Endometrial microvascular endothelial cells (primary cell): ENCODE results near the gene ITGB1BP2. TPM values are rescaled to one million over a fixed set of nuclear protein-coding genes. Genes with fewer than 3 reads are reported as not detected.
"Not testable (repeated sequence)": the region's sequence is repeated elsewhere in the genome, so short reads cannot be mapped to it uniquely, and the experiment has no call there.

Experiments used
- in situ Hi-C: cut with HindIII; loops from 2 replicates; pipeline ENCODE4 v1.10.0; 2017; ENCODE audit warnings: low sequenced_read_pairs, low pct_unique_long_range_greater_than_20kb; ENCODE audit errors: inconsistent ontology term
- total RNA-seq: library from RNA; depleted of rRNA; stranded (reverse); fragments of >200 nt; gene quantifications from one replicate; pipeline ENCODE4 v1.2.3, GENCODE V29; 2015; ENCODE audit errors: inconsistent ontology term

Gene ITGB1BP2
- total RNA-seq, 1 donor from 2014 or later = not detected

DNA sequence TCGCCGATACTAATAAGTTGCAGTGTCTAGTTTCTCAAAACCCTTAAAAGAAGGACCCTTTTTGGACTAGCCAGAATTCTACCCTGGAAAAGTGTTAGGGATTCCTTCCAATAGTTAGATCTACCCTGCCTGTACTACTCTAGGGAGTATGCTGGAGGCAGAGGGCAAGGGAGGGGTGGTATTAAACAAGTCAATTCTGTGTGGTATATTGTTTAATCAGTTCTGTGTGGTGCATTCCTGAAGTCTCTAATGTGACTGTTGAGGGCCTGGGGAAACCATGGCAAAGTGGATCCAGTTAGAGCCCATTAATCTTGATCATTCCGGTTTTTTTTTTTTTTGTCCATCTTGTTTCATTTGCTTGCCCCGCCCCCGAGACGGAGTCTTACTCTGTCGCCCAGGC is 1.5 kb upstream of the ITGB1BP2 start:
- in situ Hi-C loops = not testable (repeated sequence)

DNA sequence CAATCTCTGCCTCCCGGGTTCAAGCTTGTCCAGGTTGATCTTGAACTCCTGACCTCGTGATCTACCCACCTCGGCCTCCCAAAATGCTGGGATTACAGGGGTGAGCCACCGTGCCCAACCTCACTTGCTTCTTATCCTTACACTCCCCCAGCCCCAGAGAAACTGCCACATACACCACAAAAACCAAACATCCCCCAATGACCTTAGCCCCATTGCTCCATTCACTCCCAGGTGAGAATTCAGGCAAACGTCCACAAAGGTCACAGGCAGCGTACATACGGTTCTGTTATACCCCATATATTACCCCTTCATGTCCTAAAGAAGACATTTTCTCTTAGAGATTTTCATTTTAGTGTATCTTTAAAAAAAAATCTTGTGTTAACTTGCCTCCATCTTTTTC is 1.1 kb upstream of the ITGB1BP2 start:
- in situ Hi-C loops = not testable (repeated sequence)

- in situ Hi-C loops = no loop called here
These were observed 1.1 kb downstream of the ITGB1BP2 start for GRCh38 chrX:71302461-71303213.

DNA sequence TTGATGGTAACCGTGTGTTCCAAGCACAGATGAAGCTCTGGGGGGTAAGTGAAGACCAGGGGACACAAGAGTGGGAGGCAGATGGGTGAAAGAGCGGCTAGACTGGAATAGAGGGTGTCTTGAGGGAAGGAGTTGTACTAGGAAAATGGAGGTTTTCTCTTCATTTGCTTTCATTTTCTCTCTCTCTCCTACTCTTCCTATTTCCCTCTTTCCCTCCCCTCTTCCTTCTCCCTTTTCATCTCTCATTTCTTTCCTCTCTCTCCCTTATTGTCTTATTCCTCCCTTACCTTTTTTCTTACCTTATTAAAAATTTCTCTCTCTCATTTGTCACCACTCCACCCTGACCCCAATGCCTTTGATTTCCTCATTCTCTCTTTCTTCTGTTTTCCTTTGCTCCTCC is 3.0 kb downstream of the ITGB1BP2 start:
- in situ Hi-C loops = no loop called here

GRCh38 chrX:71315917-71316316 is 14.4 kb downstream of the ITGB1BP2 start:
- in situ Hi-C loops = no loop called here

GRCh38 chrX:71316959-71317358 is 15.4 kb downstream of the ITGB1BP2 start:
- in situ Hi-C loops = not testable (repeated sequence)

- in situ Hi-C loops = no loop called here
These were observed 18.6 kb downstream of the ITGB1BP2 start for GRCh38 chrX:71320126-71320525.

GRCh38 chrX:71321731-71322130 is 20.2 kb downstream of the ITGB1BP2 start:
- in situ Hi-C loops = no loop called here

DNA sequence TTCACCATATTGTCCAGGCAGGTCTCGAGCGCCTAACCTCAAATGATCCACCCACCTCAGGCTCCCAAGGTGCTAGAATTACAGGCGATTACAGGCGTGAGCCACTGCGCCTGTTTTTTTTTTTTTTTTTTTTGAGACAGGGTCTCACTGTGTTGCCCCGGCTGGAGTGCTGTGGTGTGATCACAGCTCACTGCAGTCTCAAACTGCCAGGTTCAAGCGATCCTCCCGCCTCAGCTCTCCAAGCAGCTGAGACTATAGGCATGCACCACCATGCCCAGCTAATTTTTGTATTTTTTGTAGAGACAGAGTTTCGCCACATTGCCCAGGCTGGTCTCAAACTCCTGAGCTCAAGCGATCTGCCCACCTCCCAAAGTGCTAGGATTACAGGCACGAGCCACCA is 22.9 kb downstream of the ITGB1BP2 start:
- in situ Hi-C loops = not testable (repeated sequence)

DNA sequence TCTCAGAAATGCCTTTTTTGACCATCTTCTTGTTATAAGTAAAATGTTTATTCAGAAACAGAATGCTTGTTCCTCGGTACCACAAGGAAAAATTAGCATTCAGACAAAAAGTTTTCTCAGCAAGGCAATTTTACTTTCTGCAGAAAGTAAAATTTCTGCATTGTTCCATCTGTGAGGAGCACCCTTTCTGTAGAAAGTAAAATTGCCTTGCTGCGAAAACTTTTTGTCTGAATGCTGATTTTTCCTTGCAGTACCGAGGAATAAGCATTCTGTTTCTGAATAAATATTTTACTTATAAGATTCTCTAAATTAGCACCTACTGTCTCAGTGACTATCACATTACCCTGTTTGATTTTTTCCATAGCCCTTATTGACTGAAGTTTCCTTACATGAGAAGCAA is 24.8 kb downstream of the ITGB1BP2 start:
- in situ Hi-C loops = no loop called here

DNA sequence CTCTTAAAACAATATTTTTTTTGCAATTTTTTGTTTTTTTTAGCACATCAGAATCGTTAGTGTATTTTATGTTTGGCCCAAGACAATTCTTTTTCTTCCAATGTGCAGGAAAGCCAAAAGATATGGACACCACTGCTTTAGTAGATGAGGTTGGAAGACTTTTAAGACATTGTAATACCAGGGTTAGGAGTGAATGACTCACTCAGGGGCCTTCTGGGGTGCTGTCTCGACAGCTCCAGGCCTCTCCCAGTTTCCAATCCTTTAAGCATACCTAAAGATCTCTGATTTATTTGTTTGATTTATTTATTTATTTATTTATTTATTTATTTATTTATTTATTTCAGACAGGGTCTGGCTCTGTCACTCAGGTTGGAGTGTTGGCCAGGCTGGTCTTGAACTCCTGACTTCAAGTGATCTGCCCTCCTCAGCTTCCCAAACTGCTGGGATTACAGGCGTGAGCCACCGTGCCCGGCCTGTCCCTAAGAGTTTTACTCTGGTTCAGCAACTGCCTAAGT is 47.7 kb downstream of the ITGB1BP2 start:
- in situ Hi-C loops = not testable (repeated sequence)

GRCh38 chrX:71349867-71350266 is 48.3 kb downstream of the ITGB1BP2 start:
- in situ Hi-C loops = not testable (repeated sequence)

GRCh38 chrX:71352439-71352838 is 50.9 kb downstream of the ITGB1BP2 start:
- in situ Hi-C loops = not testable (repeated sequence)

Other genes with a start within 250 kb of the ITGB1BP2 start
- 79.9 TPM for gene SNX12, start 233.4 kb upstream of the ITGB1BP2 start, total RNA-seq
- gene FOXO4, start 205.9 kb upstream of the ITGB1BP2 start, total RNA-seq = 2.2 TPM
- not detected for gene CXorf65, start 195.0 kb upstream of the ITGB1BP2 start, total RNA-seq
- 4.5 TPM for gene IL2RG, start 190.2 kb upstream of the ITGB1BP2 start, total RNA-seq
- gene MED12, start 183.2 kb upstream of the ITGB1BP2 start, total RNA-seq = 35.9 TPM
- 0.46 TPM for gene NLGN3, start 156.9 kb upstream of the ITGB1BP2 start, total RNA-seq
- gene GJB1, start 78.5 kb upstream of the ITGB1BP2 start, total RNA-seq = not detected
- gene ZMYM3, start 47.6 kb upstream of the ITGB1BP2 start, total RNA-seq = 20.3 TPM
- 383 TPM for gene NONO, start 18.1 kb upstream of the ITGB1BP2 start, total RNA-seq
- 16.4 TPM for gene TAF1, start 64.6 kb downstream of the ITGB1BP2 start, total RNA-seq
- gene OGT, start 231.4 kb downstream of the ITGB1BP2 start, total RNA-seq = 46.6 TPM